IPS DF 4.7 (cell line): ENCODE results near the gene ETNK2.

Experiments
- DNase-seq: peaks from one replicate; pipeline ENCODE4 v3.0.0-alpha.2; 2013; ENCODE audit warnings: low spot score; ENCODE audit errors: extremely low read depth

Gene ETNK2

DNA sequence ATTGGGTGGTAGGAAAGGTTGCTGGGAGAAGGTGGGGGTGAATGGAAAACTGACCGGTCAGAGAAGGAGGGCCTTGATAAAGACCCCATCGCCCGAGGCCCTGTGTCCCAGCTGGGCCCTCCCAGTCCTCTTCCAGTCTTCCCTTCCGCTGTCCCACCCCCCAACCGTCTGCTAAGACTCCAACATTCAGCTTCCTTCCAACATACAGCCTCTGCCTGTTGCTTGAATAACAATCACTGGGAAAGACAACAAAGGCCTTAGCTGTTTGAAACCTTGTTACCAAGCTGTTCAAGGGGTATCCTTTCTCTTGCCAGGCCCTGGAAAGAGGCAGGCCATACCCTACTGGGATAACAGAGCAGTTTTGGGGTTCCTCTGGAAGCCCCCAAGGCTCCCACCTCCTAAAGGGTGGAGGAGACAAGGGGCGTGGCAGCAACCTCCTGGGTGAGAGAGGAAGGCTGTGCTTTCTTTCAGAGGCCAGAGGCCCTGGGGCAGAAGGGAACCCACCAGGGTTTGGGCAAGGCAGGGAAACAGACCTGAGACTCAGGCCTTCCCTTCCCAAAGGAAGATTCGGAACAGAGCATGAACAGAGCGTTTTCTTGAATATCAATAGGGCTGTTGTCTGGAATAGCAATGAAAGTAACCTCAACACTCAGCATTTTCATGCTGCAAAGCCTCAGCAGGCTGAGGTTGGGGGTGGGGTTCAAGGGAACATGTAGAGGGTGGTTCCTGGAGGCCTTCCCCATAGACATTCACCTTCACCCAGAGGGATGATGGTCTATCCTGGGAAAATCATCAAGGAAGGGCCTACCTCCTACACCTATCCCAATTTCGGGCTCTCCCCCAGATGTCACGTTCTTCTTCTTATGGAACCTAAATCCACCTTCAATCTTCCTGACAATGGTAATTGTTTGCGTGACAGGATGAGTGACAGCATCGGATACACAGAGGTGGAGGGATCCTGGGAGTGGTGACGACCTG is 4.1 kb downstream of the ETNK2 start:
- no peak for DNase-seq

DNA sequence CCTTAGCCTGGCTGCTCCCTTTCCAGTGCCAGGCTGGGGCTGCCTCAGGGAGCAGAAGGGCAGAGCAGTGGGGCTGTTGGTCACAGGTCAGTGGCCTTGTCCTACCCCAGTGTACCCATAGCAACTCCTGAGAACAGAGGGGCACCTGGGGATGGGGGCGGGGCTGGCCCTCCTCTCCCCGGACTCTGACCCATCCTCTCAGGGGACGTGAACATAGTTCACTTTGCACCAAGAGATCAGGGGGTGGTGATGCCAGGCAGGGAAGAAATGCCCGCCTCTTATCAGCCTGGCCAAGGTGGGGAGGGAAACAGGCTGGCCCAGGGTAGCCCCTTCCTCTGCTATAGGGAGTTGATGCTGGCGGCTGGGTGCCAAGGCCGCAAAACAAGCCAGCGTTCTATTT is 4.9 kb downstream of the ETNK2 start:
- no peak for DNase-seq

DNA sequence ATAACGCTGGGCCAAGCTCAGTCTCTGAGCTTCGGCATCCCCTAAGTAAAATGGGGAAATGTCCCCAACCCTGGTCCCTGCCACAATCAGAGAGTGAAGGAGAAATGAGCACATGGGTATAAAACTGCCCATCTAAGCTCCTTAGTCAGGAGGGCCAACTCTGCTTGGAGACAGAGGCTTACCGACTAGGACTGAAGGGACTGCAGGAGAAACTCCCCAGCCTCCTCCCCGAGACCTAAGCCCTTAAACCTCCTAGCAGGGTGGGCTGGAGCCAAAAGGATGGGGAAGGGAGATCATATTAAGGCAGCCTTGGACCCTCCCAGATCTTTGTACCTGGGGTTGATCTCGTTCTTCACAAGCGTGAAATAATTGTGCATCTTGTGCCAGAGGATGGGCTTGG is 5.5 kb downstream of the ETNK2 start:
- no peak for DNase-seq

DNA sequence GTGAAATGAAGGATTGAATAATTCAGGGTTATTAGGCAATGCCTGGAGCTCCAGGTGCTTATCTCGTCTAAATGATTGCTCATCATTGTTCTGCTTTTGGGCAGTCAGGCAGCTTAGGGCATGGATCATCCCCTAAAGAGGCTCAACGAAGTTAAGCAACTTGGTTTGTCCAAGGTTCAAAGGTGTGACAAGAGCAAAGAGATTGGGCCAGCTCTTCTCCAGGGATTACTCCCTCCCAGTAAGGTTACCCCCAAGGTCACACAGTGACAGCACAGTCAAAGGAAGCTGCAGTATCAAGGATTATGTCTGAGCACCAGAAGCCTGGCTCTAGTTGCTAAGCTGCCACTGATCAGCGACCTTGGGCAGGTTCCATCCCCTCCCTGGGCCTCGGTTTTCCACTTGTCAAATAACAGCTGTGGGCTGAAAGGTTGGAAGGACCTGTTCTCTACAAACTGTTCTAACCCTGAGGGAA is 6.8 kb downstream of the ETNK2 start:
- DNase-seq, result no peak

DNA sequence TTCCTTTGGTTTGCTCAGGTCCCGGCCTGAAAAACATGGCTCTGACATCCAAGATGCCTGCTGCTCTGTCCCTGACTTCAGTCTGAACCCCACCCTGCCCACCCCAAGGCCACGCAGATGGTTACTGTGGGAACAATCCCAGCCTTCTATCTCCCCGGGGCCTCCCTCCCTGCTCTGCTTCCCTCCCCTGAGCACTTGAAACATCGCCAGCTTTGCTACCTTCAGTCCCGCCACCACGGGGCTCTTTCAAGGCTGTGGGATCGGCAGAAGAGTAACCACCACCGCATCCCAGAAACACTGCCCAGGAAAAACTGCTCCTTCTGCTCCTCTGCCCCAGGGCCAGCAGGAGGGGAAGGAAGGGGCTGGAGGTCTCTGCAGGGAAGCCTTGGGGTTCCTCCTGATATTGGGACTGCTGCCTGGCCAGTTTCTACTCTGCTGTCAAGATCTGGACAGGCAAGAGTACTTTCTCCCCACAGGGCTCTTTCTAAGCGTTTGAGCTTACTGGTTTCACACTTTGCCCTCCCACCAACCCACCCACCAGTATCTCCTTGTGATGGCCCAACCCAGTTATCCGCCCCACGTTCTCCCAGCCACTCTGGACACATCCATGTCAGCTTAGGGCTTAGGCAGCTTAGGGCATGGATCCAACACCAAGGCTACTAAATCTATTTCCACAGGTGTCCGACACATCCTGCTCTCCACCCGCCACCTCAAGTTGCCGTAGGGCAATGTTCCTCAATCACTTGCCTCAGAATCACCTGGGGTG is 8.4 kb downstream of the ETNK2 start:
- no peak for DNase-seq

DNA sequence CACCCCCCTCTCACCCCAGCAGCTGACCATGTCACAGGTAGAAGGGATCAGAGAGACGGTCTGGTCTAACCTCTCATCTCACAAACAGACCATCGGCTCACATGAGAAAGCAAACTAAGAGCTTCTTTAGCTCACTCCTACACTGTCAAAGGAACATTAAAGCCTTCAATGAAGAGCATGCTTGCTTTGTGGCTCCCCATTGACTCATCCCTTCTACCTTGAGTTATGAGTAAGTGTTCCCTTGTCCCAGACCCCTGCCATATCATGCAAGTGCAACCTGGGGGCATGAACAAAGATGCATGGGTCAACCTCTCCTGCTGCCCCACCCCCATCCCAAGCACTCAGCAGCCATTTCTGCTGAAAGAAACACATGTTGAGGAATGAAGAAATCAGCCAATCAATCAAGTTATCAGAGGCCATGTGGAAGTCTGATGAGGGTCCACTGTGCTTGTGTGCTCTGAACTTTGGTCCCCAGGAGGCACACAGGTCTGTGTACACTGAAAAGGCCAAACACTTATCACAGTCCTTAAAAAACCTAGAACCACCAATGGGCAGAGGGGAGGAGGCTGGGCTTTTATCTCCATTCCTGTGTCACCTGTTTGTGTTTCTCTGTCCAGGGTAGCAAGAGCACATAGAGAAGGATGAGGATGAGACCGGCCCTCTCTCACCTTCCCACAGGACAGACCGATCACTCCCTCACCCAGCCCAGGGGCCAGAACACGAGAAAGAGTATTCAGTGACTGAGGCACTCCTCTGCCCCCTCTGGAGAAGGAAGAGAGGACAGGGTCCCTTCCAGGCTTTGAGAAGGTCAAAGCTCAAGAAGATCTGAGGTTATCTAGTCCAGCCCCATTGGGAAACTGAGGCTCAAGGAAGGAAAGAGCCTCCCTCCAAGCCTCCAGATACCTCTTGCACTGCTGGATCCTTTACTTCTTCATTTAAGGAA is 9.5 kb downstream of the ETNK2 start:
- no peak for DNase-seq

DNA sequence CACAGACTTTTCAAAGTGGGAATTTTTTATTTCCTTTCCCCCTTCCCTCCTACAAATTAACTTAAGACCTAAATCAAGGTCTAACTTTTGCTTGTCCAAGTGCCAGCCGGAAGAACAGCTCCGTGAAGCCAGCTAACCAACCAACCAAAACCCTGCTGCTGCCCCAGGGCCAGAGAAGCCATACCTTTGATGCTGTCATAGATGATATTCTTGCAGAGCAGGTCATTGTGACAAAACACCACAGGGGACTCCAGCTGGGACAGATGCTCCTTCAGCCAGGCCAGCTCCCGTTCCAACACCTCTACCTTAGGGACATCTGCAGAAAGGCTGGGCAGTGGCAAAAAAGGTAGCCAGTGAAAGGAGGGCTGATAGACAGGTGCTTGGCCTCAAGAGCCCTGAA is 10.7 kb downstream of the ETNK2 start:
- no peak for DNase-seq

DNA sequence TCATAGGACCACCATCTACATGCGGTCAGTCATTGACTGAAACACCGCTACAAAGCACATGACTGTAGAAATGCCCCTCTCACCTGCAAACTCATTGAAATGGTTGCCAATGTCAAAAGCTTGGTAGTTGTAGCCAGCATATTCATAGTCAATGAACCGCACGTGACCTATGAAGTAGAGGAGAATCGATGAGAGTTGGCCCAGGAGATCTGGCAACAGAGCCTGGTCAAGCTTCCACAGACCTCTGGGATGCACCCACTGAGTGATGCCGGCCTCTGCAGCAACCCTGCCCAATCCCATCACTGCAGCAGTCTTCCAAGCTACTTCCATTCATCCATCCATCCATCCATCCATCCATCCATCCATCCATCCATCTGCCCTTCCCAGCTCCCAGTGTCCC is 11.9 kb downstream of the ETNK2 start:
- no peak for DNase-seq

DNA sequence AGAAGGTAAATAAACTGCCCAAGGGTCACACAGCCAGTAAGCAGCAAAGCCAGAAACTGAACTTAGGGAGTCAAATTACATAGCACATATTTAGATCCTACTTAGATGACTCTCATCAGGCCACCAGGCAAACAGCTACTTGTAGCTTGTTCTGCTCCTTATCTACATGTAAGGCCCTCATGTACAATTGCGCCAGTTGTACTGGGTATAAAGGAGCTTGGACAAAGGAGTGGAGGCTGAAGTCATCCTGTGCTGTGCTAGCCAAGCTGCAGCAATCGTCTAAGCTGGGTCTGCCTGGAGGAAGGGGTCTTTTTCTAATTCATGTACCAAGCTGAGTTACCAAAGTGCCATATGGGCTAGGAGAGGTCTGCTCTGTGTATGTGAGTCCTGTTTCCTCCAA is 12.8 kb downstream of the ETNK2 start:
- DNase-seq, result no peak

DNA sequence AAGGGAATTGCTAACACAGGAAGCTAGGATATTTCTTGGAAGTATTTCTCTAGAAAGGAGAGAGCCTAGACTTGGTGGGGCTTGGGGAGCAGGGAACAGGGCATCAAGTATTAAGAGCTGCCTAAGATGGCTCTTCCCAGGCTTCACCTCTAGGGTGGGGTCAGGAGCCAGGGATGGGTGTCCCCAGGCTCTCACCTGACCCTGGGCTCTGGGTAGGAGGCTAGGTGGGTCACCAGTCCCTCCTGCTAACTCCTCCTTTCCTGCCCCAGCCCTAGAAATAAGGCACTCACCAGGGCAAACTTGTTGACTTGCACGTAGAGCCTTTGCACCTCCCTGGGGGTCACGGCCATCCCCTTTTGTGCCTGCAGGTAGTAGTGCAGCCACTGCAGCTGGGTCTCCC is 15.0 kb downstream of the ETNK2 start:
- no peak for DNase-seq

DNA sequence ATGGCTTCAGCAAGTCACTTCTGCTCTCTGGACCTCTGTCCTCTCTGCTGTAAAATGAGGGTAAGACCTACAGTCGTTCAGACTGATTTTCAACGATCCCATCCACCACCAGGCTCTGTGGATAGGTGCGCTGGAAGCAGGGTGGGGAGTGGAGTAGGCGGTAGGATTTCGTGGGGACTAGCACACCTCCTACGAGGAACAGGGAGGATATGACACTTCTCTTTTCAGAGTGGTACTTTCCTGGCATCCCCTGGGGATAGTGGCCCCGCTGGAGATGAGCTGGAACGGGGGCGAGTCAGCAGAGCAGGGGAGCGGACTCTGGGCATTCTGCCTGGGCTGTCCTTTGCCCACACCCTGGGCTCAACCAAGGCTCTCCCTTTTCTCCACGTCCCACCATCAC is 17.7 kb downstream of the ETNK2 start:
- no peak for DNase-seq

DNA sequence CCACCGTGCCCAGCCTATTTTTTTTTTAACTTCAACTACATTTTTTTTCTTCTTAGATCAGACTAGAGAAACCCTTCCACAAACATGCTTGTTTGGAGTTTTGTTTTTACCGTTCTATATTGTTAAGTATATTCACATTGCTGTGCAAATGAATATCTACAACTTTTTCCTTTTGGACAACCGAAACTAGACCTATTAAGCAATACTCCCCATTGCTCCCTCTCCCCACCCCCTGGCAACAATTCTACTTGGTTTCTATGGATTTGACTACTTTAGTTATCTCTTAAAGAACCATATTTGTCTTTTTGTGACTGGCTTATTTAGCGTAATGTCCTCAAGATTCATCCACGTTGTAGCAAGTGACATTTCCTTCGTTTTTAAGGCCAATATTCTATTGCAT is 19.1 kb downstream of the ETNK2 start:
- DNase-seq, result no peak

DNA sequence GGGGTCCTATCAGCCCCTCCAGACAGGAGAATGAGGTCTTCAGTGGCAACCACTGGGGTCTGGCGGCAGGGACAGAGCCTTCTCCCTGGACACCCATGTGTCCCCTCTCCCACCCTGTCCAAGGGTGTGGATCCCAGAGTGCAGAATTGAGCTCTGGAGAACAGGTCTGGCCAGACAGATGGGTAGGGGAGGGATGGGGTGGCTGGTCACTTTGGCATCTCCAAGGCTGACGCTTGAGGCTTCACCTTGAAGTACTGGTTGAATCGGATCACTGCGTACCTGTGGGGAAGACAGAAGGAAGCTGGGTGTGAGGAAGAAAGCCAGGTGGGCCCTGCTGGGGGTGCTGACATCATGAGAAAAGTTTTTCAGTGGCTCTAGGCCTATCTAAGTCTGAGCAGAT is 19.9 kb downstream of the ETNK2 start:
- no peak for DNase-seq

DNA sequence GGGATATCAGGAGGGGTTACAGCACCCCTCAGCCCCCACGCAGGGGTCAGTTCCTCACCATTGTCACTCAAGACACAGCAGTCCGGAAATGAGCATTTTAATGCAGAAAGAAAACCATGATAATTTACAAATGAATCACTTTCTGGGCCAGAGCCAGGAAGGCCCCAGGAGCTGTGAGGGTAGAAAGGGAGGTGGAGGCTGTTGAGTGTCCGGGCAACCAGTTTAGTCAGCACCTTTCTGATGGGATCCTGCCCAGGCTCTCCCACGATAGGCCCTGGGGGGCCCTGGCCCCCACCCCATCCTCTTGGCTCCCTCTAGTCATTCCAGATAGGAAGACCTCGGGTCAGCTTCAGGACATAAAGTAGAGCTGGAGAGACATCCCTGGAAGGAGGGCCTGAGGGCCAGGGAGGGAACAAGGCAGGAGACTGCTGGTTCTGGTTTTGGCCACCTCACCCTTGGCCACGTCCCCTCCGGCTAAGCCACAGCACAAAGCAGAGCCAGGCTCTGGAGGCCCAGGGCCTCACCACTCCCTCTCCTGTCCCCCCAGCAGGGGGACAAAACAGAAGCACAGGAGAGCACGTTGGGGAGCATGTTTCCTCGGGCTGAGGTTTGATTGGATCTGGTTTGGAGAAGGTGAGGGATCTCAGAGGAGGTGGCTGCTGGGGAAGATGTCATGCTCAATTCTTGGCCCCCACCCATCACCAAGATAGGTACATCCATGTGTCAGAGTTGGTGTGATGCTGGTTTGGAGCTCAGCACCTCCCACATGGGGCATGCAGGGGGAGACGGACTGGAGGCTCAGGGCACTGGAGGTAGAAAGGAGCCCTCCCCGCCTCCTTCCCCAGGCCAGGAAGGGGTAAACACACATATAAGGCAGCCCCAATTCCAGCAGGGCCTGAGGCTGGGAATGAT is 20.6 kb downstream of the ETNK2 start:
- DNase-seq, result no peak

DNA sequence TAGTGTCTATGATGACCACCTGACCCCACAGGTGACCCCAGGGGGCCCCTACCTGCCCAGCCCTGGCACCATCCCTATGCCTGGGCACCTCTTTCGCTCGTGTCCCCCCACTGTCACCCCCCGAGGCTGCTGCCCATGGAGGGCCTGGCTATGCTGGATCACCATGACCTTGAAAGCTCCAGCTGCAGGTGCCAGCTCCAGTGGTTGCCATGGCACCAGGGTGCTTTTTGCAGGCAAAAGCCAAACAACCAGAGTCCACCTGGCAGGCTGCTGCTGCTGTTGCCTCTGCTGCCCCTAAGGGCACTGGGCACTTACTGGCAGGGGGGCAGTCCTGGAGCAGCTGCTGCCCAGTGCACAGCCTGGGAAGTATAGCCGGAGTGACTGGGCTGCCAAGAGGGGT is 21.7 kb downstream of the ETNK2 start:
- no peak for DNase-seq

DNA sequence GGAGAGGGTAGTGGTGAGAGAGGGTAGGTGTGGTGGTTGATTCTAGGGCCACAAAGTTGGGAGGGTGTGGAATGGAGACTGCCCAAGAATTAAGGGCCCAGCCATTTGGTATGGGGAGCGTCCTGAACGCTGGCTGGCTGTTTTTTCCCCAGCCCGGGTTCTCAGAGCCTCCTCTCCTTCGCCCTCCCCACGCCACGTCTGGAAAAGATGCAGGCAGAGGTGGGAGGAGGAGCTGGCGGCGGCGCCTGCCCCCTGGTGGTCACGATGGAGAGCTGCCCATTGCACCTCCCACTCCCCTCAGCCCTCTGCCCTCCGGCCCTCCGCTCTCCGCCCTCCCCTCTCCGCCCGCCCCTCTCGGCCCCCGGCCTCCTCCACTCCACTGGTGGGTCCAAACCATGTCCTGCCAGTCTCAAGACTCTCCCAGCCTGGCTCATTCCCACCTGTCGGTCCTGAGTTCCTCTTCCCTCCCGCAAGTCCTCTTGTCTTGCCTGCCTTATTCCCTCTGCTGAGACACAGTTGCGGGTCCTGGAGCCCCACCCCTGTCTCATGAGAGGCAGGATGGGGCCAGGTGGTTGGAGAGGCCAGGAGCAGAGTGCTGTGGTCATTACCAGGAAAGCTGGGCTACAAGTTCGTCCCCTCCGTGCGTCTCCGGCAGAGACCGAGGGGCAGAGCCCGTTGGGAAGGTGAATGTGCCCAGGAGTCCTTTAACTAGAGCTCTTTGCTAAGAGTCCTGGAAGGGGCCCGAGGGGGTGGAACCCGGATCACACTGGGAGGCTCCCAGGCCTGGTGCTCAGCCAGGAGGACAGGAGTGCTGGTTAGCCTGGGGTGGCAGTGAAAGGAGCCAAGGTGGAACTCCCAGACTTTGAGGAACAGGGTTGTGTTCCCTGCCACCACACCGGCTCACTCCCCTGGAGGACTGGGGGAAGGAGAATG is 22.6 kb downstream of the ETNK2 start:
- no peak for DNase-seq

DNA sequence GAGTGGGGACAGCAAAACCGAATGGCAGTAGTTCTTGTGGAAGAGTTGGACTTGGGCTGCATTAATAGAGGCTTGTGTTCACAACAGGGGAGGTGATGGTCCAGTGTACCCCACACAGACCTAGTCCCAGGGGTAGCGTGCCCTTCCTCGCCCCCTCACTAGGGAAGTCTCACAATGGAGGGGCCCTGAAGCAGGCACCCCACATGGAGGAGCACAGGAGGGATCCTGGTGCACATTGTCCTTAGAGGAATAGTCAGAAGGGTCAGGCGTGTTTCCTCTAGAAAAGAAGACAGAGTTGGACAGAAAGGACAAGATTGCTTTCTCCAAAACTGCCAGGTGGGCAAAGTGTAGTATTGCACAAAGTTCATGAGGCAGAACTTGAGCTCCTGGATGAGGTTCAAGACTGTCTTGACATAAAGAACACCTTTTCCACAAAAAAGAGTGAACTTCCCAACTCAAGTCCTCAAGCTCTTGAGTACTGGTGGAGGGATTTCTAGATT is 23.3 kb downstream of the ETNK2 start:
- DNase-seq, result no peak

DNA sequence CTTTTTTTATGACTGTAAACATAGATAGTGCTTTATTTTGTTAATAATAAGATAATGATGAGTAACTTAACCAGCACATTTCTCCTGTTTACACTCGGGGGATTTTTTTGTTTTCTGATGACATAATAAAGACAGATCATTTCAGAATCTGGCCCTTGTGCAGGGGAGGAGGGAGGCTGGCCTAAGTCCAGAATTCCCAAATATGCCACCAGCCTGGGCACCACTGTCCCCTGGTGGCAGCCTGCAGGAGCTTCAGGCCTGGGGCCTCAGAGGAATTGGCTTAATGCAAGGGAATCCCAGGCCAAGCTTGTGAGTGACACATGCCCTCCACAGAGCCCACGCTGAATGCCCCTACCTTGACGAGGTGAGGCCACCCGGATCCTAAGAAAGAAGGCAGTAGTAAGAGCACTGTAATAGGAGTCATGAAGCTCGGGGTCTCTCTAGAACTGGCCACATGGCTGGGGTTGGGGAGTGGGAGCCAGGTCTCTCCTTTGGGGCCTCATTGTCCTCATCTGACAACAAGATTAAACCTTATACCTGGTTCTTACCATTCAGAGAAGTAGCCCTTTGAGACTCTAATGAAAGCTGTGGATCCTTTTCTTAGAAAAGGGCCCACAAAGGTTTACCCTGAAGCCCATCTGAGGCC is 24.1 kb downstream of the ETNK2 start:
- DNase-seq, result no peak

DNA sequence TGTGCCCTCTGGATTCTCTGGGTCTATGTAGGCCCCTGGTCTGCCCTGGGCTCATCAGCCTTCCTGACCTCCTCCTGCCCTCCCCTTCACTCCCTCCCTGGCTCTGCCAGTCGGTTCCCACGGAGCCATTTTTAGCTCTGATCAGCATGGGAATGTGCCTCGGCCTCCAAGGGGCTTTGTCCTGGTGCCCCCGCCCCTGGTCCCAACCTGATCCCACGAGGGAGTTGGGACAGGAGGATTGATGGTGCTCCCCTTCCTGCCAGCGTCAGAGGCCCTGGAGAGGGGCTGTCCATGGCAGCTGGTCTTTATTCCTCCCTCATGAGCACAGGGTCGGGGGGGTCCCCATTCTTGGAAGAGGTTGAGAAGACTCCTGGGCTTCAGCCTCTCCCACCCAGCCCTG is 24.9 kb downstream of the ETNK2 start:
- no peak for DNase-seq
